Right lobe of liver (tissue), 6 donors: Measurements from ENCODE around the gene ZFYVE1. TPM values are rescaled to one million over a fixed set of nuclear protein-coding genes. Genes with fewer than 3 reads are reported as not detected.
"Not testable (repeated sequence)": the region's sequence is repeated elsewhere in the genome, so short reads cannot be mapped to it uniquely, and the experiment has no call there.

ENCODE experiments used
- ATAC-seq, 4 donors: fragments of 200-7000 bp; cut with Tn5 transposase; one replicate each; pipeline ENCODE4 v1.9.1; 2020; ENCODE audit warnings: mild to moderate bottlenecking in 4 of 4, moderate library complexity in 4 of 4
- DNase-seq, 3 donors: peaks; one replicate each; pipeline ENCODE4 v3.0.0-alpha.2; 2020
- H3K27ac ChIP-seq, 3 donors: fragments of 200-600 bp; one replicate each; pipeline ENCODE4 v1.8.0; 2022
- H3K27me3 ChIP-seq, 2 donors: fragments of 200-600 bp; one replicate each; pipeline ENCODE4 v1.8.0; 2022
- H3K36me3 ChIP-seq, 4 donors: fragments of 200-600 bp; sonication (generic) in 1 of 4; one replicate each; pipeline versions ENCODE4 v1.5.1 to v1.8.0; 2017 to 2022; ENCODE audit warnings: control low read depth in 1 of 4
- H3K4me1 ChIP-seq, 4 donors: fragments of 200-600 bp; sonication (generic) in 1 of 4; one replicate each; pipeline versions ENCODE4 v1.5.1 to v1.8.0; 2017 to 2022; ENCODE audit warnings: control low read depth in 1 of 4
- H3K4me3 ChIP-seq, 3 donors: fragments of 200-600 bp; one replicate each; pipeline ENCODE4 v1.8.0; 2022
- H3K9me3 ChIP-seq, 4 donors: fragments of 200-600 bp; sonication (generic) in 1 of 4; one replicate each; pipeline versions ENCODE4 v1.5.1 to v1.8.0; 2017 to 2022; ENCODE audit warnings: control low read depth in 1 of 4
- POLR2A ChIP-seq: fragments of 450-650 bp; IDR thresholded peaks from one replicate; pipeline ENCODE4 v1.6.1; 2017; ENCODE audit warnings: antibody characterized with exemption, mild to moderate bottlenecking
- WGBS: methylation state at CpG from one replicate; pipeline ENCODE4 v1.1.6; 2018; ENCODE audit warnings: low coverage, low lambda C conversion rate; ENCODE audit not compliant: insufficient coverage; ENCODE audit errors: missing lambda C conversion rate; 5-methylcytosine and 5-hydroxymethylcytosine counted together
- intact Hi-C, 2 donors: fragments of 100-400 bp; cut with DNase I; formaldehyde crosslinking; loops; one replicate each; pipeline versions ENCODE4 v1.11.2 to v1.14.1; 2022
- total RNA-seq, 6 experiments: library from RNA; depleted of rRNA in 2 of 6; stranded (reverse); fragments of >200 nt in 2 of 6; fragmentation: NEBNext Ultra II Directional in 3 of 6; extraction: Animal tissue kit (Norgen Biotek cat#: 25700) in 3 of 6; gene quantifications; one replicate each; pipeline versions ENCODE4 v1.1.0 to v1.2.4, GENCODE V29; 2016 to 2023
- TF ChIP-seq, protein P1 (sequence below), 4 donors: fragments of 200-600 bp in 3 of 4; fragments of 450-650 bp in 1 of 4; IDR thresholded peaks; one replicate each; pipeline versions ENCODE4 v1.5.1 to v1.8.0; 2016 to 2022; ENCODE audit warnings: antibody characterized with exemption in 4 of 4, mild to moderate bottlenecking in 2 of 4
- donor health status: DM: no; HTN: yes; CAD: no.
- donor health status: DM: no; HTN: no; CAD: no.
- donor health status: DM: no; HTN: no; CAD: no.
- donor health status: DM: no; HTN: yes; CAD: no.
- donor health status: DM: no; HTN: yes; CAD: no.

The ZFYVE1 gene
- total RNA-seq, 6 experiments from 2014 or later: 9.9 to 14.3 (median 11.4) TPM

DNA sequence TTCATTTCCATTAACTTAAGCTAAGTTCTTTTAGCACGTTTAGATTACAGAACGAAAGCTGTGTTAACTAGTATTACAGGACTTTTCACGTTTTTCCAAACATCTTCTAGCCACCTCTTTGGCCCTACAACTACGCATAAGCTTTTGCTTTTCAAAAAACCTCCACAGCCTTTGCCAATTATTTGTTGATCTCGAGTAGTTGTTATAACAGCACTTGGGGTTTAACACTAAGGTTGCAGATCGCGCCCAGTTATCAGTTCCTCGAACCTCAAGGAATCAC lies 31.0 kb upstream of the ZFYVE1 start:
- intact Hi-C loops: no loop called here
- no peaks in the 10 kb centered on the region for H3K27me3 ChIP-seq
- H3K4me1 ChIP-seq: peaks cover 0 to 15% (median 7%) of the 10 kb centered on the region in 4 donors
- H3K27ac ChIP-seq: peak overlapping the region; percentile 91 to 95 (median 91)
- H3K36me3 ChIP-seq: no peaks in the 10 kb centered on the region
- no peaks in the 10 kb centered on the region for H3K9me3 ChIP-seq
- peak overlapping the region; percentile 70 to 89 (median 88) for H3K4me3 ChIP-seq
- DNase-seq (no peak), ATAC-seq (peak in 1 of 4 donors; percentile 13)
- TF ChIP-seq, protein P1, sequence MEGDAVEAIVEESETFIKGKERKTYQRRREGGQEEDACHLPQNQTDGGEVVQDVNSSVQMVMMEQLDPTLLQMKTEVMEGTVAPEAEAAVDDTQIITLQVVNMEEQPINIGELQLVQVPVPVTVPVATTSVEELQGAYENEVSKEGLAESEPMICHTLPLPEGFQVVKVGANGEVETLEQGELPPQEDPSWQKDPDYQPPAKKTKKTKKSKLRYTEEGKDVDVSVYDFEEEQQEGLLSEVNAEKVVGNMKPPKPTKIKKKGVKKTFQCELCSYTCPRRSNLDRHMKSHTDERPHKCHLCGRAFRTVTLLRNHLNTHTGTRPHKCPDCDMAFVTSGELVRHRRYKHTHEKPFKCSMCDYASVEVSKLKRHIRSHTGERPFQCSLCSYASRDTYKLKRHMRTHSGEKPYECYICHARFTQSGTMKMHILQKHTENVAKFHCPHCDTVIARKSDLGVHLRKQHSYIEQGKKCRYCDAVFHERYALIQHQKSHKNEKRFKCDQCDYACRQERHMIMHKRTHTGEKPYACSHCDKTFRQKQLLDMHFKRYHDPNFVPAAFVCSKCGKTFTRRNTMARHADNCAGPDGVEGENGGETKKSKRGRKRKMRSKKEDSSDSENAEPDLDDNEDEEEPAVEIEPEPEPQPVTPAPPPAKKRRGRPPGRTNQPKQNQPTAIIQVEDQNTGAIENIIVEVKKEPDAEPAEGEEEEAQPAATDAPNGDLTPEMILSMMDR (IDR thresholded peaks at IDR 0.05): peak in 1 of 4 donors; percentile 6
- TF ChIP-seq POLR2A: no peak
- WGBS: 5% methylated on average over 8 of the region's 8 CpGs

DNA sequence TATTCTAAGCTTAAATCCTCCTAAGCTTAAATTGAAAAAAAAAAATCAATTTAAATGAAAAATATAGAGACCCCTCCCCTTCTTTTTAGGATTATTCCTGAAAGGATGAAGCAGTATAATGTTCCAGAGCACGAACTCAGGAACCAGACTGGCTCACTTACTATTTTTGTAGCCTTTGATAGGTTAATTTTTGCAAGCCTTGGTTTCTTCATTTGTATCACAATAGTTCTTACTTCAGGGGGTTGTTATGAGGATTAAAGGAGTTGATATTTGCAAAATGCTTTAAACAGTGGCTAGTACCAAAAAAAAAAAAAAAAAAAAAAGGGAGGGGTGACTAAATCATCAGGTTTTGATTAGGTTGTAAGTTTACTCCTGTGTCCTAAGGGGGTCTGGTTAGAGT lies 28.3 kb upstream of the ZFYVE1 start:
- intact Hi-C loops: no loop called here
- WGBS: 78% methylated on average over 1 of the region's 1 CpG
- Histone ChIP-seq H3K27me3 (no peaks in the 10 kb centered on the region), H3K4me1 (peaks cover 0 to 14% (median 3%) of the 10 kb centered on the region in 4 donors), H3K9me3 (no peaks in the 10 kb centered on the region), H3K27ac (no peak overlapping the region), H3K36me3 (no peaks in the 10 kb centered on the region), H3K4me3 (no peak overlapping the region)
- ATAC-seq (no peak), DNase-seq (no peak)
- TF ChIP-seq POLR2A: no peak
- TF ChIP-seq, protein P1 (IDR thresholded peaks at IDR 0.05): no peak

DNA sequence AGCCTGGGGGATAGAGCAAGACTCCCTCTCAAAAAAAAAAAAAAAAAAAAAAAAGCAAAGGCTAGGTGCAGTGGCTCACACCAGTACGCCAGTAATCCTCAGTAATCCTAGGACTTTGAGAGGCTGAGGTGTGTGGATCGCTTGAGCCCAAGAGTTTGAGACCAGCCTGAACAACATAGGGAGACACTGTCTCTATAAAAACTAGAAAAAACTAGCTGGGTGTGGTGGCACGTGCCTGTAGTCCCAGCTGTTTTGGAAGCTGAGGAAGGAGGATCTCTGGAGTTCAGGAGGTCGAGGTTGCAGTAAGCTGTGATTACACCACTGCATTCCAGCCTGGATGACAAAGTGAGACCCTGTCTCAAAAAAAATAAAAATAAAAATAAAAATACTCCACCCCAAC lies 22.5 kb upstream of the ZFYVE1 start:
- TF ChIP-seq, protein P1 (IDR thresholded peaks at IDR 0.05): no peak
- no peak for TF ChIP-seq POLR2A
- 75% methylated on average over 4 of the region's 4 CpGs for WGBS

DNA sequence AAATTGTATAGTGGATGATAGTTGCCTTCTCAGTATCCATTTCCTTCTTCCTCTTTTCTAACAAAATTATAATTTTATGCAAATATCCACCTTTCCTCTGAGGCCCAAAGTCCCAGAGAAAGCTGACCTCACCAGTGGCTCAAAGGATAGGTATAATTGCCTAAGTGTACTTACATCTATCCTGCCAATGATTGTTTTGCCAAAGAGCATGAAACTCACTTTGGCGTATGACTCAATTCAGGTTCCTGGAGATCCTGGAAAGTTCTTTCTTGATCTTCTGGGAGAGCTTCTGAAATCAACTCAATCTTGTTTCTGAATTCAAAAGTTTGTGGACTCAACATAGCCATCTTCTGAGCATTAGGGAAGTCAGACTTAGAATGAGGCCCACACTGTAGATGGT lies 20.9 kb upstream of the ZFYVE1 start:
- Histone ChIP-seq H3K4me1 (no peaks in the 10 kb centered on the region), H3K4me3 (no peak overlapping the region), H3K27me3 (no peaks in the 10 kb centered on the region), H3K27ac (no peak overlapping the region), H3K36me3 (no peaks in the 10 kb centered on the region), H3K9me3 (no peaks in the 10 kb centered on the region)
- WGBS: 100% methylated on average over 1 of the region's 1 CpG
- intact Hi-C loops: no loop called here
- ATAC-seq (no peak), DNase-seq (no peak)
- TF ChIP-seq, protein P1 (IDR thresholded peaks at IDR 0.05): no peak
- TF ChIP-seq POLR2A: no peak

More for the DNA sequence above, 22.5 kb upstream of the ZFYVE1 start:
- H3K27ac ChIP-seq: no peak overlapping the region
- no peak overlapping the region for H3K4me3 ChIP-seq
- H3K4me1 ChIP-seq: no peaks in the 10 kb centered on the region
- intact Hi-C loops: no loop called here
- H3K36me3 ChIP-seq: no peaks in the 10 kb centered on the region
- no peaks in the 10 kb centered on the region for H3K27me3 ChIP-seq
- DNase-seq (no peak), ATAC-seq (no peak)
- no peaks in the 10 kb centered on the region for H3K9me3 ChIP-seq

DNA sequence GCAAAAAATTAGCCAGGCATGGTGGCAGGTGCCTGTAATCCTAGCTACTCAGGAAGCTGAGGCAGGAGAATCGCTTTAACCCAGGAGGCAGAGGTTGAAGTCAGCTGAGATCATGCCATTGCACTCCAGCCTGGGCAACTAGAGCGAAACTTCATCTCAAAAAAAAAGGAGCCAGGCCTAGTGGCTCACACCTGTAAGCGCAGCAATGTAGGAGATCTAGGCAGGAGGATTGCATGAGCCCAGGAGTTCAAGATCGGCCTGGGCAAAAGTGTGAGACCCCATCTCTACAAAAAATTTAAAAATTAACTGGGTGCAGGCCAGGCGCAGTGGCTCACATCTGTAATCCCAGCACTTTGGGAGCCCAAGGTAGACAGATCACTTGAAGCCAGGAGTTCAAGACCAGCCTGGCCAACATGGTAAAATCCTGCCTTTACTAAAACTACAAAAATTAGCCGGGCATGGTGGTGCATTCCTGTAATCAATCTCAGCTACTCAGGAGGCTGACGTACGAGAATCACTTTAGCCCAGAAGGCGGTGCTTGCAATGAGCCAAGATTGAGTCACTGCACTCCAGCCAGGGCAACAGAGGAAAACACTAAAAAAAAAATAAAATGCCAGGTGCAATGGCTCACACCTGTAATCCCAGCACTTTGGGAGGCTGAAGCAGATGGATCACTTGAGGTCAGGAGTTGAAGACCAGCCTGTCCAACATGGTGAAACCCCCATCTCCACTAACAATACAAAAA lies 10.0 kb upstream of the ZFYVE1 start:
- H3K27me3 ChIP-seq, H3K36me3 ChIP-seq, intact Hi-C loops, ATAC-seq, H3K9me3 ChIP-seq, H3K27ac ChIP-seq, DNase-seq, H3K4me1 ChIP-seq, H3K4me3 ChIP-seq: not testable (repeated sequence)
- WGBS: 86% methylated on average over 1 of the region's 9 CpGs
